GM21367 (cell line): ENCODE data around the gene ALKBH4.
"Not testable (repeated sequence)": the region's sequence is repeated elsewhere in the genome, so short reads cannot be mapped to it uniquely, and the experiment has no call there.

Source experiments
- ATAC-seq: cut with Tn5 transposase; IDR thresholded peaks from one replicate; pipeline ENCODE4 v1.9.1; 2021; ENCODE audit not compliant: unreplicated experiment

ALKBH4 gene

GRCh38 chr7:102464577-102465280, at the start of gene ALKBH4, which contains the start of gene LRWD1:
TSS of gene ALKBH4 (minus strand) at chr7:102464863. CDS start at chr7:102464836, 27 bp downstream.
TSS of gene LRWD1 (plus strand) at chr7:102464984. CDS start at chr7:102465081, 97 bp downstream.
- peak; percentile 82 for ATAC-seq

GRCh38 chr7:102512642-102513221, 48.1 kb upstream of the ALKBH4 start:
- ATAC-seq, result not testable (repeated sequence)

GRCh38 chr7:102511860-102512522, 47.3 kb upstream of the ALKBH4 start:
- ATAC-seq, result peak; percentile 37

- ATAC-seq, result not testable (repeated sequence)
These were observed 45.9 kb upstream of the ALKBH4 start for GRCh38 chr7:102510575-102510974.

- not testable (repeated sequence) for ATAC-seq
These were observed 42.9 kb upstream of the ALKBH4 start for GRCh38 chr7:102507410-102508088.

- not testable (repeated sequence) for ATAC-seq
These were observed 40.9 kb upstream of the ALKBH4 start for GRCh38 chr7:102505298-102506185.

- not testable (repeated sequence) for ATAC-seq
These were observed 38.5 kb upstream of the ALKBH4 start for GRCh38 chr7:102503141-102503540.

- ATAC-seq, result not testable (repeated sequence)
These were observed 33.7 kb upstream of the ALKBH4 start for GRCh38 chr7:102498321-102498720.

GRCh38 chr7:102497308-102497707, 32.6 kb upstream of the ALKBH4 start:
- not testable (repeated sequence) for ATAC-seq

- not testable (repeated sequence) for ATAC-seq
These were observed 32.2 kb upstream of the ALKBH4 start for GRCh38 chr7:102496861-102497260.

GRCh38 chr7:102494473-102495149, 29.9 kb upstream of the ALKBH4 start:
- peak; percentile 63 for ATAC-seq

- not testable (repeated sequence) for ATAC-seq
These were observed 29.4 kb upstream of the ALKBH4 start for GRCh38 chr7:102494026-102494425.

- peak; percentile 33 for ATAC-seq
These were observed 28.7 kb upstream of the ALKBH4 start for GRCh38 chr7:102493220-102493935.

GRCh38 chr7:102490529-102491075, 25.9 kb upstream of the ALKBH4 start:
- ATAC-seq, result peak; percentile 45

GRCh38 chr7:102484317-102484716, 19.7 kb upstream of the ALKBH4 start:
- ATAC-seq, result not testable (repeated sequence)

GRCh38 chr7:102481962-102482361, 17.3 kb upstream of the ALKBH4 start:
- not testable (repeated sequence) for ATAC-seq

- ATAC-seq, result not testable (repeated sequence)
These were observed 15.4 kb upstream of the ALKBH4 start for GRCh38 chr7:102479982-102480637.

- ATAC-seq, result peak; percentile 29
These were observed 14.5 kb upstream of the ALKBH4 start for GRCh38 chr7:102479209-102479584.
